DND-41 (cell line): ENCODE data around the gene CRIP3.

Source experiments
- CTCF ChIP-seq: IDR thresholded peaks from 2 replicates; pipeline ENCODE4 v1.5.1; 2012; ENCODE audit warnings: borderline replicate concordance, low read length, moderate library complexity, mild to moderate bottlenecking; ENCODE audit not compliant: poor library complexity, severe bottlenecking; ENCODE audit errors: extremely low read depth
- EZH2 ChIP-seq: IDR thresholded peaks from 3 replicates; pipeline ENCODE4 v1.6.1; 2012; ENCODE audit warnings: borderline replicate concordance, low read depth, mild to moderate bottlenecking, moderate library complexity, low read length, inconsistent platforms; ENCODE audit not compliant: severe bottlenecking

DNA sequence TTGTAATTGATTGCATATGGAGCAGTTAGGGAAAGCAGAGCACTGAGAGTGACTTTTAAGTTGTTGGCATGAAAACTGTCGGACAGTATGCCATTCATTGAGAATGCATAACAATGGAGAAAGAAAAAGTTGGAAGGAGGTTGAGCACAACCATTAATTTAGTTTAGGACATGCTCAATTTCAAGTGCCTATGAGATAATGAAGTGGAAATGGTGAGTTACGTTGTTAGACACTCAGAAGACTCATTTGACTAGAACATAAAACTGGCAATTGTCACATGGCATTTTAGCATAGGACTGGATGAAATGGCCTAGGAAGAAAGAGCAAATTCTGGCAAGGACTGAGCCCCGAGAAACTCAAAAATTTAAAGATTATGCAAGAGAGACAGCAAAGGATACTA, 38.8 kb upstream of the CRIP3 start:
- no peak for TF ChIP-seq CTCF
- TF ChIP-seq EZH2: no peak
